HG02759 (cell line): ENCODE data around the gene GRHL1.

Experiments
- ATAC-seq: cut with Tn5 transposase; IDR thresholded peaks from one replicate; pipeline ENCODE4 v1.9.1; 2021; ENCODE audit warnings: mild to moderate bottlenecking, moderate library complexity; ENCODE audit not compliant: unreplicated experiment

Gene GRHL1

GRCh38 chr2:9992427-9993187 lies 41.1 kb downstream of the GRHL1 start:
- ATAC-seq: no peak

- no peak for ATAC-seq
These were observed 42.1 kb downstream of the GRHL1 start for GRCh38 chr2:9993488-9994165.

- no peak for ATAC-seq
These were observed 43.0 kb downstream of the GRHL1 start for GRCh38 chr2:9994462-9994861.

GRCh38 chr2:9995059-9995458 lies 43.6 kb downstream of the GRHL1 start:
- ATAC-seq: no peak

GRCh38 chr2:9996321-9996720 lies 44.8 kb downstream of the GRHL1 start:
- no peak for ATAC-seq

- no peak for ATAC-seq
These were observed 46.4 kb downstream of the GRHL1 start for GRCh38 chr2:9997936-9998335.

GRCh38 chr2:9998916-9999654 lies 47.6 kb downstream of the GRHL1 start:
- ATAC-seq: no peak

GRCh38 chr2:9999693-10000092 lies 48.2 kb downstream of the GRHL1 start:
- no peak for ATAC-seq

GRCh38 chr2:10000541-10000940 lies 49.0 kb downstream of the GRHL1 start:
- ATAC-seq: no peak

- no peak for ATAC-seq
These were observed 50.1 kb downstream of the GRHL1 start for GRCh38 chr2:10001586-10001985.

GRCh38 chr2:10002109-10002508 lies 50.6 kb downstream of the GRHL1 start:
- ATAC-seq: no peak

- no peak for ATAC-seq
These were observed 51.2 kb downstream of the GRHL1 start for GRCh38 chr2:10002681-10003080.

GRCh38 chr2:10003206-10004125 lies 52.0 kb downstream of the GRHL1 start:
- no peak for ATAC-seq

GRCh38 chr2:10004401-10004800 lies 52.9 kb downstream of the GRHL1 start:
- ATAC-seq: no peak

- ATAC-seq: no peak
These were observed 53.3 kb downstream of the GRHL1 start for GRCh38 chr2:10004836-10005235.

GRCh38 chr2:10005461-10006235 lies 54.2 kb downstream of the GRHL1 start:
- no peak for ATAC-seq

GRCh38 chr2:10006236-10007161 lies 55.0 kb downstream of the GRHL1 start:
- ATAC-seq: no peak

- ATAC-seq: no peak
These were observed 55.9 kb downstream of the GRHL1 start for GRCh38 chr2:10007435-10007834.
